ENCODE measurements around the gene RAMP1. TPM values are rescaled to one million over a fixed set of nuclear protein-coding genes. Genes with fewer than 3 reads are reported as not detected.

The RAMP1 gene
- total RNA-seq, 1 experiment from 2014 or later = 0.63 TPM

DNA sequence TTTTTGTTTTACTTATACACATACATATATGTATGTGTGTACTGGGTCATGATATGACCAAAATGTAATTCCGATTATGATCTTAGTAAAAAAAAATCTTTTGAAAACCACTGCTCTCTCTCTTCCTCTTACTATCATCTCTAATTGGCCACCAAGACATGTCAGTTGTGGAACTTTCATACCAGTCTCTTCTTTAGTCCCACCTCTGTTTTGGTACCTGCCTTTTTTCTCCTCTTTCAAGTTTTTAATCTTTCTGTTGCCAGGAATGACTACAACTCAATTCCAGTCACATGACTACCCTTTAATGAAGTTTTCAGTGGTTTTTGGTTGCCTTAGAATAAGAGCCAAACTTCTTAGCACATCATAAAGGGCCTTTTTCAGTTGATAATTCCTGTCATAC lies 43.8 kb upstream of the RAMP1 start:
- Mint-ChIP-seq H3K4me3 (no peak overlapping the region), H3K27ac (no peak overlapping the region), H3K36me3 (ENCODE audit: insufficient read depth in 1 of 3, low read depth in 3 of 3) (no peaks in the 10 kb centered on the region), H3K9me3 (no peaks in the 10 kb centered on the region), H3K27me3 (ENCODE audit: low read depth) (peaks cover 21% of the 10 kb centered on the region), H3K4me1 (no peaks in the 10 kb centered on the region)
- Histone ChIP-seq H3K4ac (ENCODE audit: low read depth, low read length) (no peak overlapping the region), H3K27me3 (ENCODE audit: insufficient read depth, low read length) (no peaks in the 10 kb centered on the region), H2AK5ac (ENCODE audit: insufficient read length, low read length) (no peak overlapping the region), H2BK20ac (ENCODE audit: low read depth, low read length, poor library complexity, severe bottlenecking) (no peak overlapping the region), H2AFZ (ENCODE audit: low read length) (no peak overlapping the region), H3K4me2 (ENCODE audit: insufficient read depth, insufficient read length, low read length) (no peak overlapping the region), H3K56ac (ENCODE audit: insufficient read length, low read depth, low read length) (no peak overlapping the region), H4K20me1 (ENCODE audit: control insufficient read depth, insufficient read depth, insufficient read length) (no peaks in the 10 kb centered on the region), H3T11ph (ENCODE audit: low read length) (no peak overlapping the region), H3K79me2 (ENCODE audit: insufficient read depth, low read length) (no peaks in the 10 kb centered on the region), H2BK15ac (ENCODE audit: low read depth, low read length) (no peak overlapping the region), H2BK12ac (ENCODE audit: insufficient read length, low read depth, low read length) (no peak overlapping the region), H3K4me1 (ENCODE audit: insufficient read depth, low read length) (no peaks in the 10 kb centered on the region), H2BK5ac (ENCODE audit: insufficient read length, low read length) (no peak overlapping the region), H4K5ac (ENCODE audit: insufficient read length, low read depth, low read length) (no peak overlapping the region), H3K18ac (ENCODE audit: insufficient read length, low read depth, low read length) (no peak overlapping the region), H2BK120ac (ENCODE audit: low read depth, low read length, poor library complexity, severe bottlenecking) (no peak overlapping the region), H3K79me1 (ENCODE audit: insufficient read depth, low read depth, low read length, poor library complexity, severe bottlenecking) (no peaks in the 10 kb centered on the region), H4K8ac (replicated peaks; ENCODE audit: insufficient read length, low read depth, low read length) (no peak overlapping the region), H3K27ac (ENCODE audit: insufficient read length, low read depth, low read length) (no peak overlapping the region), H3K23me2 (ENCODE audit: insufficient read length, low read depth, low read length, poor library complexity, severe bottlenecking) (no peaks in the 10 kb centered on the region), H3K9me3 (ENCODE audit: control insufficient read depth, low read depth, low read length) (no peaks in the 10 kb centered on the region), H4K91ac (ENCODE audit: insufficient read length, low read depth, low read length) (no peak overlapping the region), H3K23ac (ENCODE audit: insufficient read length, low read depth, low read length) (no peak overlapping the region), H3K14ac (ENCODE audit: insufficient read depth, low read length) (no peak overlapping the region), H3K9ac (ENCODE audit: extremely low read depth, insufficient read length, low read length) (no peak overlapping the region)
- WGBS (ENCODE audit: extremely low coverage, insufficient read length, low lambda C conversion rate) = no CpG with 5 or more reads among the region's 1 CpG
- no peak for DNase-seq
- TF ChIP-seq, protein P1, sequence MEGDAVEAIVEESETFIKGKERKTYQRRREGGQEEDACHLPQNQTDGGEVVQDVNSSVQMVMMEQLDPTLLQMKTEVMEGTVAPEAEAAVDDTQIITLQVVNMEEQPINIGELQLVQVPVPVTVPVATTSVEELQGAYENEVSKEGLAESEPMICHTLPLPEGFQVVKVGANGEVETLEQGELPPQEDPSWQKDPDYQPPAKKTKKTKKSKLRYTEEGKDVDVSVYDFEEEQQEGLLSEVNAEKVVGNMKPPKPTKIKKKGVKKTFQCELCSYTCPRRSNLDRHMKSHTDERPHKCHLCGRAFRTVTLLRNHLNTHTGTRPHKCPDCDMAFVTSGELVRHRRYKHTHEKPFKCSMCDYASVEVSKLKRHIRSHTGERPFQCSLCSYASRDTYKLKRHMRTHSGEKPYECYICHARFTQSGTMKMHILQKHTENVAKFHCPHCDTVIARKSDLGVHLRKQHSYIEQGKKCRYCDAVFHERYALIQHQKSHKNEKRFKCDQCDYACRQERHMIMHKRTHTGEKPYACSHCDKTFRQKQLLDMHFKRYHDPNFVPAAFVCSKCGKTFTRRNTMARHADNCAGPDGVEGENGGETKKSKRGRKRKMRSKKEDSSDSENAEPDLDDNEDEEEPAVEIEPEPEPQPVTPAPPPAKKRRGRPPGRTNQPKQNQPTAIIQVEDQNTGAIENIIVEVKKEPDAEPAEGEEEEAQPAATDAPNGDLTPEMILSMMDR (conservative IDR thresholded peaks at IDR 0.05) = no peak

Data from H9 (cell line).